CD4-positive, alpha-beta memory T cell (primary cell): ENCODE results near the gene DLL4. TPM values are rescaled to one million over a fixed set of nuclear protein-coding genes. Genes with fewer than 3 reads are reported as not detected.
A peak's percentile ranks its signal among the peaks of the same experiment; 100 is the strongest.

Experiments used
- CTCF ChIA-PET: fragments of 350-600 bp; sonication (Branson Sonifier 250); formaldehyde crosslinking; loops from one replicate; lab custom pipeline; 2021; ENCODE audit warnings: inconsistent platforms; ENCODE audit not compliant: partially characterized antibody; lab: Charles Lee
- POLR2A ChIA-PET: fragments of 350-600 bp; sonication (Branson Sonifier 250); formaldehyde crosslinking; loops from one replicate; lab custom pipeline; 2021; ENCODE audit not compliant: partially characterized antibody; lab: Charles Lee
- DNase-seq, 5 donors: peaks; one replicate each; pipeline versions ENCODE4 v3.0.0 to v3.0.0-alpha.2; 2020 to 2022; ENCODE audit warnings: mixed read lengths in 1 of 5
- H3K27ac ChIP-seq: one replicate; pipeline ENCODE4 v1.7.0; 2013; ENCODE audit warnings: low read depth, low read length
- H3K27me3 ChIP-seq: 2 replicates; pipeline ENCODE4 v1.7.0; 2013; ENCODE audit warnings: mild to moderate bottlenecking, low read length, moderate library complexity; ENCODE audit not compliant: insufficient read depth
- H3K36me3 ChIP-seq: 2 replicates; pipeline ENCODE4 v1.7.0; 2013; ENCODE audit warnings: mild to moderate bottlenecking, low read length, moderate library complexity; ENCODE audit not compliant: insufficient read depth
- H3K4me1 ChIP-seq: 2 replicates; pipeline ENCODE4 v1.7.0; 2013; ENCODE audit warnings: mild to moderate bottlenecking, low read length, moderate library complexity; ENCODE audit not compliant: insufficient read depth
- H3K4me3 ChIP-seq, 2 donors: one replicate each; pipeline ENCODE4 v1.7.0; 2013; ENCODE audit warnings: low read length in 2 of 2, mild to moderate bottlenecking in 1 of 2
- H3K9me3 ChIP-seq, 2 donors: one replicate each; pipeline ENCODE4 v1.7.0; 2013; ENCODE audit warnings: low read length in 2 of 2, control low read depth in 1 of 2; ENCODE audit not compliant: control insufficient read depth in 1 of 2
- H3K27ac Mint-ChIP-seq, 7 donors: one replicate each; pipeline ENCODE4 v1.8.0; 2020 to 2021; ENCODE audit warnings: mixed read lengths in 7 of 7, mild to moderate bottlenecking in 6 of 7, inconsistent platforms in 3 of 7, moderate library complexity in 3 of 7
- H3K27me3 Mint-ChIP-seq, 2 donors: one replicate each; pipeline ENCODE4 v1.8.0; 2020 to 2021; ENCODE audit warnings: mixed read lengths in 2 of 2
- H3K36me3 Mint-ChIP-seq, 2 donors: one replicate each; pipeline ENCODE4 v1.8.0; 2020 to 2021; ENCODE audit warnings: mixed read lengths in 2 of 2, inconsistent platforms in 1 of 2, mild to moderate bottlenecking in 1 of 2
- H3K4me1 Mint-ChIP-seq, 4 donors: one replicate each; pipeline ENCODE4 v1.8.0; 2020 to 2021; ENCODE audit warnings: mixed read lengths in 4 of 4, mild to moderate bottlenecking in 1 of 4
- H3K4me3 Mint-ChIP-seq, 8 donors: one replicate each; pipeline ENCODE4 v1.8.0; 2020 to 2021; ENCODE audit warnings: mixed read lengths in 8 of 8, mild to moderate bottlenecking in 7 of 8, moderate library complexity in 6 of 8, inconsistent platforms in 3 of 8
- H3K9me3 Mint-ChIP-seq, 8 donors: one replicate each; pipeline ENCODE4 v1.8.0; 2020 to 2021; ENCODE audit warnings: mixed read lengths in 8 of 8, mild to moderate bottlenecking in 5 of 8, inconsistent platforms in 3 of 8, moderate library complexity in 1 of 8
- intact Hi-C: fragments of 100-400 bp; cut with micrococcal nuclease; formaldehyde crosslinking; loops from one replicate; pipeline ENCODE4 v1.15.1; 2023
- polyA plus RNA-seq, 2 donors: library from polyadenylated mRNA; unstranded; fragments of 300-500 nt; fragmentation: Illumina TruSeq; gene quantifications; one replicate each; pipeline ENCODE4 v1.2.3, GENCODE V29; 2021
- total RNA-seq, 2 experiments: library from RNA; stranded (reverse); gene quantifications; one replicate each; pipeline ENCODE4 v1.2.3, GENCODE V29; 2021

The DLL4 gene
- total and polyA plus RNA-seq, 4 experiments from 2014 or later, result not detected

DNA sequence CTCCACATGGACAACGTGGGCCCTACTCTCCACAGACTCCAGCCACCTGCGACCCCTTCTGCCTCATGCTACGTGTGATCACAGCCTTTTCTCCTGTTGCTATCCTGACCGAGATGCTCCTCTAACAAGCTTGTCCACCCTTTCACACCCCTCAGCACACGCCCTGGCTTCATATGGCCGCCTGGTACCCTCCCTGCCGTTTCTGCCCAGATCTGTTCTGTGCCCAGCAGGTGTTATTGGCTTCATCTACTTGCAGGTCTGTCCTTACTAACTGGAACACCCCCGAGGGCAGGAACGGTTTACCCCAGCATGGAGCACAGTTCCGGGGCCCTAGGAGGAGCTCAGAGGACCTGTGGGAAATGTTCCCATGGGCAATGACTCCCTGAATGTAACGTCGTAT is 34.1 kb downstream of the DLL4 start:
- H3K9me3 ChIP-seq, result no peaks in the 10 kb centered on the region
- no peaks in the 10 kb centered on the region for H3K36me3 ChIP-seq
- ChIA-PET CTCF (interaction anchor here (1.3 kb wide), 1 partner anchor 180 kb away, joined by 3 read pairs; no protein-coding TSS in a partner anchor), POLR2A (no interaction called here)
- Mint-ChIP-seq H3K4me1 (no peaks in the 10 kb centered on the region), H3K9me3 (no peaks in the 10 kb centered on the region), H3K4me3 (no peak overlapping the region), H3K27me3 (peaks cover 2 to 6% of the 10 kb centered on the region in 2 donors), H3K27ac (peak overlapping the region in 1 of 7 donors; percentile 6), H3K36me3 (no peaks in the 10 kb centered on the region)
- no peak for DNase-seq
- H3K27ac ChIP-seq, result no peak overlapping the region
- intact Hi-C loops, result no loop called here
- H3K27me3 ChIP-seq, result no peaks in the 10 kb centered on the region
- H3K4me1 ChIP-seq, result no peaks in the 10 kb centered on the region
- H3K4me3 ChIP-seq, result no peak overlapping the region

GRCh38 chr15:40964006-40964405 is 34.9 kb downstream of the DLL4 start:
- no peak overlapping the region for H3K4me3 Mint-ChIP-seq
- ChIA-PET CTCF (interaction anchor here (1.3 kb wide), 1 partner anchor 181 kb away, joined by 3 read pairs; no protein-coding TSS in a partner anchor), POLR2A (no interaction called here)
- H3K9me3 Mint-ChIP-seq, result no peaks in the 10 kb centered on the region
- H3K27me3 Mint-ChIP-seq, result peaks cover 2 to 6% of the 10 kb centered on the region in 2 donors
- no peak overlapping the region for H3K4me3 ChIP-seq
- intact Hi-C loops, result no loop called here
- no peaks in the 10 kb centered on the region for H3K36me3 Mint-ChIP-seq
- no peak overlapping the region for H3K27ac ChIP-seq
- no peaks in the 10 kb centered on the region for H3K36me3 ChIP-seq
- no peaks in the 10 kb centered on the region for H3K4me1 ChIP-seq
- DNase-seq, result no peak
- H3K9me3 ChIP-seq, result no peaks in the 10 kb centered on the region
- no peaks in the 10 kb centered on the region for H3K4me1 Mint-ChIP-seq
- no peak overlapping the region for H3K27ac Mint-ChIP-seq
- no peaks in the 10 kb centered on the region for H3K27me3 ChIP-seq

- Mint-ChIP-seq H3K4me1 (no peaks in the 10 kb centered on the region), H3K27me3 (peaks cover 2 to 6% of the 10 kb centered on the region in 2 donors), H3K27ac (no peak overlapping the region), H3K4me3 (no peak overlapping the region), H3K36me3 (no peaks in the 10 kb centered on the region), H3K9me3 (no peaks in the 10 kb centered on the region)
- Histone ChIP-seq H3K4me1 (no peaks in the 10 kb centered on the region), H3K36me3 (no peaks in the 10 kb centered on the region), H3K9me3 (no peaks in the 10 kb centered on the region), H3K27me3 (no peaks in the 10 kb centered on the region), H3K4me3 (no peak overlapping the region), H3K27ac (no peak overlapping the region)
- POLR2A ChIA-PET, result no interaction called here
- no peak for DNase-seq
- intact Hi-C loops, result no loop called here
- CTCF ChIA-PET, result interaction anchor here (1.1 kb wide), 1 partner anchor 33 kb away, joined by 3 read pairs; no protein-coding TSS in a partner anchor
These were observed 35.5 kb downstream of the DLL4 start for GRCh38 chr15:40964634-40965033.

- Mint-ChIP-seq H3K36me3 (no peaks in the 10 kb centered on the region), H3K4me1 (no peaks in the 10 kb centered on the region), H3K4me3 (no peak overlapping the region), H3K27ac (no peak overlapping the region), H3K9me3 (no peaks in the 10 kb centered on the region), H3K27me3 (peaks cover 0 to 3% of the 10 kb centered on the region in 2 donors)
- H3K27ac ChIP-seq, result no peak overlapping the region
- POLR2A ChIA-PET, result no interaction called here
- no peaks in the 10 kb centered on the region for H3K9me3 ChIP-seq
- no peak for DNase-seq
- H3K4me1 ChIP-seq, result no peaks in the 10 kb centered on the region
- H3K36me3 ChIP-seq, result no peaks in the 10 kb centered on the region
- intact Hi-C loops, result no loop called here
- no peak overlapping the region for H3K4me3 ChIP-seq
- H3K27me3 ChIP-seq, result no peaks in the 10 kb centered on the region
- CTCF ChIA-PET, result interaction anchor here (0.7 to 1.5 kb wide), 2 partner anchors 15 to 17 kb away, joined by 3 to 4 read pairs; partner anchors contain the start of gene CHAC1
These were observed 39.3 kb downstream of the DLL4 start for GRCh38 chr15:40968290-40969085.

DNA sequence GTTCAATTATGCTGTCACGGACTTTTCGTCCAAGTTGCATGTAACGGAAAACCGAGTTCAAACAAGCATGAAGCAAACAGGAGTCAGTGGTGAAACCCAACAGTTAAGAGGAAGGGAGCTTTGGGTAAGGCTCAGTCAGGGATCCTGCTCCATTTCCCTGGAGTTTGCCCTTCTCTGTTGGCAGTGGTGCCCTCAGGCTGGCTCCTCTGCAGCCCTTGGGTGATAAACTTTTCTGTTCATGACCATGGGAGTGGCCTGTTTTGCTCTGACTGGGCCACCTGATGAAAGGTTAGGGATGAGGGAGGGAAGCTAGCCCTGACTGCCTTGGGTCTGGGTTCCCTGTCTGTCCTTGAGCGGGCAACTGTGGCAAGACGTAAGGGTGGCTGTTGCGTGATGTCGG is 40.2 kb downstream of the DLL4 start:
- intact Hi-C loops, result no loop called here
- POLR2A ChIA-PET, result no interaction called here

DNA sequence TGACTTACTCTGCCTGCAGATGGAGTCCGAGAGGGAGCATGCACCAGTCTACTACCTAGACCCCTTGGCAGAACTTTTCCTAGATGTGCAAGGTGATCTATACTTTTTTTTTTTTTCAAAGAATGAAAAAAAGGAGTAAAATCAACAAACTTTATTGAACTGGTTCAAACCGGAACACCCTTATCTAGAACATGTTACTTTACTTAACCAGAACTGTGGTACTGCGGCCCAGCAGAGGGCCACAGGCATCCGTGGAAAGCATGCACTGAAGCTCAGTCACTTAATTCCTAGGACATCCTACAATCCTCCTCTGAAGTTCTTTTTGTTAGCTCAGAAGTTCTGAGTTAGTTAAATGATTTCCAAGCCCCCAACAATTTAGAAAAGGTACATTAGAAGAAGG is 45.7 kb downstream of the DLL4 start:
- Histone ChIP-seq H3K27ac (no peak overlapping the region), H3K9me3 (no peaks in the 10 kb centered on the region), H3K27me3 (no peaks in the 10 kb centered on the region), H3K4me1 (no peaks in the 10 kb centered on the region), H3K36me3 (peaks cover 8% of the 10 kb centered on the region), H3K4me3 (no peak overlapping the region)
- H3K4me3 Mint-ChIP-seq, result no peak overlapping the region
- no peak for DNase-seq
- intact Hi-C loops, result no loop called here
- H3K27ac Mint-ChIP-seq, result peak overlapping the region in 1 of 7 donors; percentile 22
- H3K27me3 Mint-ChIP-seq, result no peaks in the 10 kb centered on the region
- ChIA-PET POLR2A (no interaction called here), CTCF (interaction anchor here (0.9 kb wide), 1 partner anchor 117 kb away, joined by 3 read pairs; no protein-coding TSS in a partner anchor)
- H3K4me1 Mint-ChIP-seq, result no peaks in the 10 kb centered on the region
- peaks cover 21 to 35% of the 10 kb centered on the region in 2 donors for H3K36me3 Mint-ChIP-seq
- H3K9me3 Mint-ChIP-seq, result no peaks in the 10 kb centered on the region

More for the DNA sequence above, 40.2 kb downstream of the DLL4 start:
- no peak overlapping the region for H3K27ac Mint-ChIP-seq
- H3K36me3 Mint-ChIP-seq, result no peaks in the 10 kb centered on the region
- Histone ChIP-seq H3K4me1 (no peaks in the 10 kb centered on the region), H3K9me3 (no peaks in the 10 kb centered on the region), H3K27ac (no peak overlapping the region), H3K36me3 (no peaks in the 10 kb centered on the region), H3K4me3 (no peak overlapping the region), H3K27me3 (no peaks in the 10 kb centered on the region)
- DNase-seq, result no peak
- peaks cover 0 to 2% of the 10 kb centered on the region in 2 donors for H3K27me3 Mint-ChIP-seq
- no peak overlapping the region for H3K4me3 Mint-ChIP-seq
- CTCF ChIA-PET, result interaction anchor here (1.5 kb wide), 1 partner anchor 16 kb away, joined by 4 read pairs; the partner anchor contains the start of gene CHAC1
- H3K9me3 Mint-ChIP-seq, result no peaks in the 10 kb centered on the region
- no peaks in the 10 kb centered on the region for H3K4me1 Mint-ChIP-seq

DNA sequence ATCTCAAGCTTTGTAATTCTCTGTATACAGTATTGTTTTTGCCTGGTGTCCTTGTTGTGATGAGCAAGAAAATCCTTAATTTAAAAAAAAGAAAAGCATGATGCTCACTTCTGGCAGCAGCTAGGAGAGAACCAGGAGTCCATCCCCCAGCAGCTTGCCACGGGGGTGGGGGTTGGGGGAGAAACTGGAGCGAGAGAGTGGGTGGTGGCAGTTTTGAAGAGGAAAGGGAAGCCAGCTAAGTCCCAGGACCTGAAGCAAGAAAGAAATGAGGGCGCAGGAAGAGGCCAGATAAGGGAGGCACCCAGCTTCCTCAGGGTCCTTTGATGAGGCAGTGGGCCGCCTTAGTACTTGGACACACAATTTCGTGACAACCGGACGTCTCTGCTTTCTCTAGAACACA is 47.7 kb downstream of the DLL4 start:
- ChIA-PET POLR2A (no interaction called here), CTCF (no interaction called here)
- no peaks in the 10 kb centered on the region for H3K27me3 Mint-ChIP-seq
- H3K4me3 ChIP-seq, result no peak overlapping the region
- peaks cover 23% of the 10 kb centered on the region for H3K36me3 ChIP-seq
- H3K27ac ChIP-seq, result no peak overlapping the region
- DNase-seq, result no peak
- peak overlapping the region in 1 of 7 donors; percentile 74 for H3K27ac Mint-ChIP-seq
- no peaks in the 10 kb centered on the region for H3K4me1 ChIP-seq
- H3K4me3 Mint-ChIP-seq, result no peak overlapping the region
- no peaks in the 10 kb centered on the region for H3K9me3 ChIP-seq
- H3K36me3 Mint-ChIP-seq, result peaks cover 38 to 54% of the 10 kb centered on the region in 2 donors
- peaks cover 0 to under 1% (median 0%) of the 10 kb centered on the region in 8 donors for H3K9me3 Mint-ChIP-seq
- no peaks in the 10 kb centered on the region for H3K27me3 ChIP-seq
- intact Hi-C loops, result no loop called here
- no peaks in the 10 kb centered on the region for H3K4me1 Mint-ChIP-seq
